ENCODE results near the gene RTF1.
"Not testable (repeated sequence)": the region's sequence is repeated elsewhere in the genome, so short reads cannot be mapped to it uniquely, and the experiment has no call there.

RTF1 gene

DNA sequence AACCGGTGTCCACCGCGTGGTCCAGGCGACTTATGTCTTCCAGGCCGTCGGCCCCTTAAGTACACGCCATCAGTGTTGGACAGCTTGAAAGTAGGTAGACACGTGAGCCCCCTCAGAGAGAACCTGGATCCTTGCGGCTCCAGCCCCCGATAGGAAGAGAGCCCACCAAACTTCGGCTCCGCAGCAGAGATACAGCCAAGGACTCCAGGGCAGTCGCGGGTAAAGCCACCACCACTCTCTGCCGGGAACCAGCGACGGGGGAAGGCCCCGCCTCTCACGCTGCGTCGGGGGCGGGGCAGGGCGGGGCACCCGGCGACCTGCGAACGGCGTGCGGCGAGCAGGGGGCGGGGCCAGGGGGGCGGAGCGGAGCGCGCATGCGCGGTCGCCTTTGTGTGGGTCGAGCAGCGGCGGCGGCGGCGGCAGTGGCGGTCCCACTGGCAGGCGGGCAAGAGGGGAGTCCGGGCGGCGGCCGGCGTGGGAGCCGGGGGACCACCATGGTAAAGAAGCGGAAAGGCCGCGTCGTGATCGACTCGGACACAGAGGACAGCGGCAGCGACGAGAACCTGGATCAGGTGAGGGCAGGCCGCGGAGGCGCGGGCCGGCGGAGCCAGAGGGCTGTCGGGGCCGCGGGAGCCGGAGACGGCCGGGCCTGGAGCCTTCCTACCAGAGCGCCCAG is at the start of gene RTF1:
TSS of gene RTF1 (plus strand) at position 354 of the 676 bp plus-strand sequence. CDS start at position 375, 21 bp downstream.
- DNase-seq (ENCODE audit: extremely low read depth in 1 of 2, low read depth in 1 of 2) = peak; percentile 88 to 98

DNA sequence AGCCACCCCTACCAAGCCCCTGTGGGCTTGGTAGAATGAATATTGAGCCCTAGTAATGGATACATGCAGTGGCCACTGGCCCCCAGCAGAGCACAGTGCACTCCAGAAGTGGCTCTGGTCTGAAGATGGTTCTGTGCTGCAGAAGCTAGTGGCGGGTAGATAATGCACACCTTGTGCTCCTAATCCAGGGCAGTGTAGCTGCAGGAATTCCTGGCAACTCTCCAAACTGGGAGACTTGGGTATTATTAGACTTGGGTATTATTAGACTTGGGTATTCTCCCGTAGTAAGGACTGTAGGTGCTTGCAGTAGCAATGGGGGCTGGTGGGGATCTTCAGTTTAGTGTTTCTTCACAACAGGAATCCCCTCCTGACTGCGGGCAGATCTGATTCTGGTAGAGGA is 49.5 kb upstream of the RTF1 start:
- no peak for DNase-seq (ENCODE audit: extremely low read depth in 1 of 2, low read depth in 1 of 2)

DNA sequence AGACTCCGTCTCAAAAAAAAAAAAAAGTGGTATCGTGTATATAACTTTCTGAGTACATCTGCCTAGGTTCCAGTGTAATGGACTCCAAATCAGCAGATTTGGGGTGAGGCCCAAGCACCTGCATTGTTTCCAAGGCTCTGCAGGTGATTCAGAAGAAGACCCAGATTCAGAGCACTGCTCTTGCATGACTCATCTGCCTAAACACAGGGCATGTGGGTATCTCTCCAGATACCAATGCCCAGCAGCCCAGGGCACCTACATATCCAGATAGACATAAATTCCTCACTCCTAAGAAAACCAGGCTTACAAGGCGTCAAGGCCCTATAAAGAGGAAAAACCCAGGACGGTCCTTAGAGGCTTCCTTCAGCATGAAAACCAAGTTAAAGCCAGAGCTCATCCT is 38.9 kb upstream of the RTF1 start:
- DNase-seq (ENCODE audit: extremely low read depth in 1 of 2, low read depth in 1 of 2) = no peak

DNA sequence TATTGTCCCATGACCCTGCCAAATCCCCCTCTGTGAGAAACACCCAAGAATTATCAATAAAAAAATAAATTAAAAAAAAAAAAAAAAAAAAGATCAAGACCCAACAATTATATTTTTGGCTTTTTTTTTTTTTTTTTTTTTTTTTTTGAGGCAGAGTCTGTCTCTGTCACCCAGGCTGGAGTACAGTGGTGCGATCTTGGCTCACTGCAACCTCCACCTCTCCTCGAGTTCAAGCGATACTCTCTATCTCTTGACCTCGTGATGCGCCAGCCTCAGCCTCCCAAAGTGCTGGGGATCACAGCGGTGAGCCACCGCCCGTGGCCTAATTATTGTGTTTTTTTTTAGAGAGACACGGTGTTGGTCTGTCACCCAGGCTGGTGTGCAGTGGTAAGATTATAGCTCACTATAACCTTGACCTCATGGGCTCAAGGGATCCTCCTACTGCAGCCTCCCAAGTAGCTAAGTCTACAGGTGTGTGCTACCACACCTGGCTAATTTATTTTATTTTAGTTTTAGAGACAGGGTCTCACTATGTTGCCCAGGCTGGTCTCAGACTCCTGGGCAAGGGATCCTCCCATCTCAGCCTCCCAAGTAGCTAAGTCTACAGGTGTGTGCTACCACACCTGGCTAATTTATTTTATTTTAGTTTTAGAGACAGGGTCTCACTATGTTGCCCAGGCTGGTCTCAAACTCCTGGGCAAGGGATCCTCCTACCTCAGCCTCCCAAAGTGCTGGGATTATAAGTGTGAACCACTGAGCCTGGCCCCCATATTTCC is 32.7 kb upstream of the RTF1 start:
- not testable (repeated sequence) for DNase-seq (ENCODE audit: extremely low read depth in 1 of 2, low read depth in 1 of 2)

DNA sequence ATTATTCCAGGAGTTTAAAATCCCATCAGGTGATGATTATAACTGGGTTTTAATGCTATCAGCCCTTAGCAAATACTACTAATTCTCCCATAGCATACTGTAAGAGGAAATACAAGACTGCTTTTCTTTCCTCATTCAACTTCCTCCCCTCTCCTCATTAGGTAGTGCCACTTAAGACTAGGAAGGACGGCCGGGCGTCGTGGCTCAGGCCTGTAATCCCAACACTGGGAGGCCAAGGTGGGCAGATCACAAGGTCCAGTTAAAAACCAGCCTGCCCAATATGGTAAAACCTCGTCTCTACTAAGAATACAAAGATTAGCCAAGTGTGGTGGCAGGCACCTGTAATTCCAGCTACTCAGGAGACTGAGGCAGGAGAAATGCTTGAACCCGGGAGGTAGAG is 29.2 kb upstream of the RTF1 start:
- DNase-seq (ENCODE audit: extremely low read depth in 1 of 2, low read depth in 1 of 2) = no peak

DNA sequence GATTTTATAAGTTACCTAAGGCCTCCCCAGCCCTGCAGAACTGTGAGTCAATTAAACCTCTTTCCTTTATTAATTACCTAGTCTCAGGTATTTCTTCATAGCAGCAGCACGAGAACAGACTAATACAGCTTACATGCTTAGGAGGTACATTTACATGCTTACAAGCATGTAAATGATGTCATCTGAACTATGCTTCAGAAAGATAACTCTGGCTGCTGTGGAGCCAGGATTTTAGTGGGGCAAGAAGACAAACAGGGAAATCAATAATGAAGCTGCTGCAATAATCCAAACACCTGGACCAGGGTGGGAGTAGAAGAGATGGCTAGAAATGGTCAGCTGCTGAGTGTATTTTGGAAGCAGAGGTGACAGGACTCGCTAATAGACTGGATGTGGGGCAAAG is 24.2 kb upstream of the RTF1 start:
- no peak for DNase-seq (ENCODE audit: extremely low read depth in 1 of 2, low read depth in 1 of 2)

DNA sequence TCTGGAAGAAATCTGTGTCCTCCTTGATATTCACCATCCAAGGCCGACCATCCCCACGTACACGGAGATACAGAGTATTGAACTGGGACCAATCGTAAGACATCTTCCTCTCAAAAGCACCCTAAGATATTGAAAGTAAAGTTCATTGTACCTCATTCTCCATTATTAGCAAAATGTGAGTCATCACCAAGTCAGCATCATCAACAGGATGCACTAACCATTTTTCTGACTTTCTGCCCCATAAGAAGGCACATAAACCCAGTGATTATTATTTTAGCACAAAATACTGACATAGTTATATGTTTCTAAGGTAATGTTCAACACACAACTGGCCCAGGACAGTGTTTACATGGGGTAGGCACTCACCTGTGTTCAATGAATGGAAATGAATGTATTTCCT is 22.0 kb upstream of the RTF1 start:
- DNase-seq (ENCODE audit: extremely low read depth in 1 of 2, low read depth in 1 of 2) = no peak

DNA sequence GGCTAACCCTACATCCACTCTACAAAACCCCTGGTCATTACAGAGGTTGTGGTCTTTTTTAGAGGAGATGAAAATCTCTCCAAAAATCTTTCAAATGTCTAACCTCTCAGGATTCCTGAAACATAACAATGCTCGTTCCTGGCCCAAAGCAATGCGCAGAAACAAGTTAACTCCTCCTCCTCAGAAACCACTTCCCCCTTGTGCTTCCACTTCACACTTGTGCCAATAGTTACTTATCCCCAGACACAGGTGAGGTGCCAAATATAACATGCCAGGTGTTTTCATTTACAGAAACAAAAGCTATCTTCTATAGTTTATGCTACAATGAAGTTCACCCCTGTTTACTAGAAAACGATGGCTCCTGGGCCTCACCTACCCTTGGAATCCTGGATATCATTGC is 20.8 kb upstream of the RTF1 start:
- DNase-seq (ENCODE audit: extremely low read depth in 1 of 2, low read depth in 1 of 2) = no peak

DNA sequence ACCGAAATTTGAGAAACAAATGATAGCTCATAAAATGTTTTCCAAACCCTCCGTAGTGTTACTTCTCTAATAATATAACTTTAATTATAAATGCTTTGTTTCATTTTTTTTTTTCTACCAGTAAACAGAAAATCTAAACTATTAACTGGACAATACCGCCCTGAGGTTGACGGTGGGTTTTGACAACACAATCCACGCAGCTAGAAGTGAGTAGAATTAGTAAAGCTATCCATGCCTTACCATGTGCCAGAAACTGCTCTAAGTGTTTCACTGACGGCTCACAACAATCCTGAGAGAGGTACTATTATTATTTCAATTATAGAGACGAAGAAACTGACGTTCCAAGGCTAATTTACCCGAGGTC is 15.0 kb upstream of the RTF1 start:
- no peak for DNase-seq (ENCODE audit: extremely low read depth in 1 of 2, low read depth in 1 of 2)

DNA sequence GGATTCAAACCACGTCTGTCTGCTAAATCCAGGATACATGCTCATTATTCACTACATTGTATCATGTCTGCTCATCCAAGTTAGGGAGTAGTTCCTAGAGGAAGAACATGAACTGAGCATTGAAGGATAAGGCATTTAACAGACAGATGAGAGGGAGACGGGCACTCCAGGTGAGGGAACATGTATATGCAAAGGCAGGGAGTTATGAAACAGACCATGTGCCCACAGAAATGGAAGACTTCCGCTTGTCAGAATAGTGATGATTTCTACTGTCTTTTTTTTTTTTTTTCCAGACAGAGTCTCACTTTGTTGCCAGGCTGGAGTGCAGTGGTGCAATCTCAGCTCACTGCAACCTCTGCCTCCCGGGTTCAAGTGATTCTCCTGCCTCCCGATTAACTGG is 9.6 kb upstream of the RTF1 start:
- DNase-seq (ENCODE audit: extremely low read depth in 1 of 2, low read depth in 1 of 2) = no peak

DNA sequence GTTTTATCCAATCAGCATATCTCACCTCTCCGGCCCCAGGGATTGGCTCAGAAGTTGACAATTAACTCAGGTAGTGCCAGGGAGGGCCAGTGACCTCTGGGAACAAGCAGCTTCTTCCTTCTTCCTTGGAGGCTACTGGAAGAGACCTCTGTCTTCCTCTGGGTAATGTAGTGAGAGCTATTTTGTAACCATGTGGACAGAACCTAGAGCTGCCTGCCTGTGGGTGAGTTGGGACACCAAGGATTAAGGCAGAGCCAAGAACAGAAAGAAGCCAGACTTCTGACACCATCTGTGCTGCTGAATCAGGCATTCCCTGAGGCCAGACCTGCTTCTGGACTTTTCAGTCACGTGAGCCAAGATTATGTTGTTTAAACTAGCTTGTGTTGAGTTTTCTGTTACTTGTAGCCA is 8.7 kb upstream of the RTF1 start:
- DNase-seq (ENCODE audit: extremely low read depth in 1 of 2, low read depth in 1 of 2) = no peak

DNA sequence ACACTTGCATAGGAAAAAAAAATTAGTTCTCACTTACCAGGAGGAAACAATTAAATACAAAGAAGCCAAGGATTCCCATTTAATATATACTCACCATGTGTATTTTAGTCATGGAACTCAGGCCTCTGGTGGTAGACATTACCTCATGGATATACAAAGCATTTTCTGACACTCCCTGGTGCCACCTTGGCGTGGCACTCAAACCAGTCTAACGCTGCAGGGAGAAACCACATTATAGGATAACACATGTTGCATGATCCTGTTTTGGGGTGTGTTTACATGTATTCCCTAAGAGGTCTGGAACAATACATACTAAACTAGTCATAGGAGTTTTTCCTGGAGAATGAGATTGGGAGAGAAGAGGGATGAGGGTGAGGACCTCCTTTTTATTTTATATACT is 5.9 kb upstream of the RTF1 start:
- no peak for DNase-seq (ENCODE audit: extremely low read depth in 1 of 2, low read depth in 1 of 2)

DNA sequence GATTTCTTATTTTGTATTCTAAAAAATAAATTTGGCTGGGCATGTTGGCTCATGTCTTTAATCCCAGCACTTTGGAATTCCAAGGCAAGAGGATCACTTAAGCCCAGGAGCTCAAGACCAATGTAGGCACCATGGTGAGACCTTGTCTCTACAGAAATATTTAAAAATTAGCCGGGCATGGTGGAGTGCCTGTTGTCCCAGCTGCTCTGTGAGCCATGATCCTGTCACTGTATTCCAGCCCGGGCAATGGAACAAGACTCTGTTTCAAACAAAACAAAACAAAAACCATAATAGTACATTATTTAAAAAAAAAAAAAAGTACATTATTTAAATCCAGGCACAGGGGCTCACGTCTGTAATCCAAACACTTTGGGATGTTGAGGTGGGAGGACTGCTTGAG is 5.5 kb upstream of the RTF1 start:
- DNase-seq (ENCODE audit: extremely low read depth in 1 of 2, low read depth in 1 of 2) = no peak

DNA sequence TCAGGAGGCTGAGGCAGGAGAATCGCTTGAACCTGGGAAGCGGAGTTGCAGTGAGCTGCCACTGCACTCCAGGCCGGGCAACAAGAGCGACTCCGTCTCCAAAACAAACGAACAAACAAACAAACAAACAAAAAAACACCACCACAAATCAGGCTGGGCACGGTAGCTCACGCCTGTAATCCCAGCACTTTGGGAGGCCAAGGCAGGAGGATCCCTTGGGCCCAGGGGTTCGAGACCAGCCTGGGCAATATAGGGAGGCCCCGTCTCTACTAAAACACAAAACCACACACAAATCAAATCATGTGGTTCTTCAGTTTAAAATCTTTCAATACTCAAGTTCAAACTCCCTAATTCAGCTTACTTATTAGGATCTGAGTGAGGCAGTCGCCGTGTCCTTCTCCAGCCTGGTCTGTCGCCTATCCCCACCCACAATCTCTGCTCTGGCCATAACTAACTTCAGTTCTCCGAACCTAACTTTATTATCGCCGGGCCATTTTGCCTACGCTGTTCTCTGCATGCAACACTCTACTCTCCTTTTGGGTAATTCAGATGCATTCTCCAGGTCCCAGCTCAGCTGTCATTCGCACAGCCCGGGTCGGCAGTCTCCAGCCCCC is 660 bp upstream of the RTF1 start:
- no peak for DNase-seq (ENCODE audit: extremely low read depth in 1 of 2, low read depth in 1 of 2)

DNA sequence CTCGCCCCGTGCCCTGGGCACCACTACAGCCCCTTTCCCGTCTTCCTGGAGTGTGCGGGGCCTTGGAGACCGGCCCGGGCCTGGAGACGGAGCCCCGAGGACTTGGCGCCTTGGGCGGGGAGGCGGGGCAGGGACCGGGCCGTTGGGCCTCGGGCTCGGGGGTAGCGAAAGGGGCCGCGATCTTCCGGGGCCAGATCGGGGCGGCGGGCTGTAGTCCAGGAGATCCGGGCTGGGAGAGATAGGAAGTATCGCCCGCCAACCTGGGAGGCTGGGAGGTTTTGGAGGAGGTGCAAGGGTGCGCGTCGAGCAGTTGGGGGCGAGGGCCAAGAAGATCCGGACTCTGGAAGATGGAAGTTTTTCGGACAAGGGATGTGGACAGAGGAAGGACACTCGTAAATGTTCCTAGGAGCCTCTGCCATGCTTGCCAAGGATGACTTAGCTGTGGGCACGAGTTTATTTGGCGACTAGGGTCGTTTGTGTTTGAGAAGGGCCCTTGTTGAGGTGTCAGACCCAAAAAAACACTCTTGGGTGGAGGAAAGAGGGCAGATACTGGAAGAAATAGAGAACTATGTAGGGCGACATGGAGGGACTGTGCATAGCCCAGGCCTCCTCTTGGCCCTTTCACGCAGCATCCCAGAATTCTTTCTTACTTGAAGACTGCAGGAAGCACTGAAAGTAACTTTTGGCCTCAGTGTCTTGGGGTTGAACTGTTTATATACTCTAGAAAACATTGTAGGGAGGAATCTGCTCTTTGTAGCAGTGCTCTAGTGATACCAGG is 712 bp downstream of the RTF1 start:
- no peak for DNase-seq (ENCODE audit: extremely low read depth in 1 of 2, low read depth in 1 of 2)

DNA sequence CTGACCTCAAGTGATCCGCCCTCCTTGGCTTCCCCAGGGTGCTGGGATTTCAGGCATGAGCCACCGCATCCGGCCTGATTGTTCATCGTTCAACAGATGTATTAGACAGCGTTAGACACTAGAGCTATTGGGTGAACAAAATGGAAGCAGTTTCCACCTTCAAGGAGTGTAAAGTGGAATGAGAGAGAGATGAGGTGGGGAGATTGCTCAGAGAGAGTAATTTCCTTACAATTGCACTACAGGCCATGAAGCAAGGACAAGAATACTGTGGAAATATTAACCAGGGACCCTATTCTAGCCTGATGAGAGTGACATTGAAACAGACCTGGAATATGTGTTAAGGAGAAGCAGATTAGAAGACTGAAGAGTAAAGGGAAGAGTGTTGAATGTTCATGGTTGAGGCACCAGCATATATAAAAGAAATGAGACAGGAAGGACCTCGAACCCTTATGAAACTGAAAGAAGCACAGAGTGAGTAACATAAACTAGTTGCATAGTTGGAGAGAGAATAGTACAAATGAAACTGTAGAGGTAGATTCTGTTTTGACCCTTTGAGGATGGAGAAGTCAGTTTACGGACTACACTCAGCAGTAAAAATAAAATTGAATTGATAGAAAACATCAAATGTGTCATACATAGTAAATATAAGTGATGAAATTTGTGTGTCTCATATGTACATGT is 7.2 kb downstream of the RTF1 start:
- no peak for DNase-seq (ENCODE audit: extremely low read depth in 1 of 2, low read depth in 1 of 2)

DNA sequence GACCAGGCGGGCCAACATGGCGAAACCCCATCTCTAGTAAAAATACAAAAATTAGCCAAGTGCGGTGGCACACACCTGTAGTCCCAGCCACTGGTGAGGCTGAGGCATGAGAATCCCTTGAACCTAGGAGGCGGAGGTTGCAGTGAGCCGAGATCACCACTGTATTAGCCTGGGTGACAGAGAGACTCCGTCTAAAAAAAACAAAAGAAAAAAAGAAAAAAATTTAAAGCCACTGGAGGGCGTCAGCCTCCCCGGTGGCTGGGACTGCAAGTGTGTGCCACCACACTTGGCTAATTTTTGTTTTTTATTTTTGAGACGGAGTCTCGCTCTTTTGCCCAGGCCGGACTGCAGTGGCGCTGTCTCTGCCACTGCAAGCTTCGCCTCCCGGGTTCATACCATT is 7.9 kb downstream of the RTF1 start:
- no peak for DNase-seq (ENCODE audit: extremely low read depth in 1 of 2, low read depth in 1 of 2)

DNA sequence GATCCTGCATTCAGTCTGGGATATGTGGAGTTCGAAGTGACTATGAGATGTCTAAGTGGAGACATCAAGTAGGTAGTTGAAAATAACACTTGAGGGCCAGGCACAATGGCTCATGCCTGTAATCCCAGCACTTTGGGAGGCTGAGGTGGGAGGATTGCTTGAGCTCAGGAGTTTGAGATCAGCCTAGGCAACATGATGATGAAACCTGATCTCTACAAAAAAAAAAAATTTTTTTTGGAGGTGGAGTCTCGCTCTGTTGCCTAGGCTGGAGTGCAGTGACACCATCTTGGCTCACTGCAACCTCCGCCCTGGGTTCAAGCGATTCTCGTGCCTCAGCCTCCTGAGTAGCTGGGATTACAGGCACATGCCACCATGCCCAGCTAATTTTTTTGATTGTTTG is 9.0 kb downstream of the RTF1 start:
- DNase-seq (ENCODE audit: extremely low read depth in 1 of 2, low read depth in 1 of 2) = not testable (repeated sequence)

DNA sequence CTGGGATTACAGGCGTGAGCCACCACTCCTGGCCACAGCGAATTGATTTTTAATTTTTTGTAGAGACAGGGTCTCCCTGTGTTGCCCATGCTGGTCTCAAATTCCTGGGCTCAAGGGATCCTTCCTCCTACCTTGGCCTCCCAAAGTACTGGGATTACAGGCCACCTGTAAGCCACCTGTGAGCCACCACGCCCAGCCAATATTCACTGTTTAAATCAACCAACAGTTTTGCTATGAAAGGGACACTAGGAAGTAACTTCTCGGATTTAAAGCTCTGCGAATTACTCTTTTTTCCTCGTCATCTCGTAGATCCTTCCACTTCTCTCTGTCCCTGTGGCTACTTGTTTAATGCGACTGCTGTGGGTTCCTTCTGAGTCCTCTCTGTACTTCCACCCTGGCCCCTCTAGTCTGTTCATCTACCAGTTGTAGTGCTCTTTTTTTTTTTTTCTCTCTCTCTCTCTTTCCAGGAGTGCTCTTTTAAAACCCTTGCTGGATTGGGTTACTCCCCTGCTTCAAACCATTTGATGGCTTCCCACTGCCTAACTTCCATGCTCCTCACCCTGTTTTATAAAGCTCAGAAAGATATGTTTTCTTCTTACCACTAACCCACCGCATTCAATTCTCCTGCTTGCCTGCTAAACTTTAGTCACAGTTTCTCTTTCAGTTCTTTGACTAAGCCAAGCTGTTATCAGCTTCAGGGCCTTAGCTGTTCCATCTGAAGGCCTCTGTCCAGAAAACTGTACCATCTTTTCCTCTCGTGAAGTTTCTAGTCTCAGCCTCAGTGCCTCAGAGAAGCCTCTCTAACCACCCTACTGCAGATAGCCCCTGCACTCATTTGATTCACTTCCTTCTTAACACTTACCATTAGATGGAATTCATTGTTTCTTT is 12.4 kb downstream of the RTF1 start:
- peak in 1 of 2 donors; percentile 23 for DNase-seq (ENCODE audit: extremely low read depth in 1 of 2, low read depth in 1 of 2)

Measured in stimulated activated CD8-positive, alpha-beta memory T cell treated with anti-CD3 and anti-CD28 coated beads, Interleukin-7, amount 100 ng/mL, for 48 hours (primary cell).